ENCODE measurements around the gene ANO9. TPM values are rescaled to one million over a fixed set of nuclear protein-coding genes. Genes with fewer than 3 reads are reported as not detected.
"Not testable (repeated sequence)": the region's sequence is repeated elsewhere in the genome, so short reads cannot be mapped to it uniquely, and the experiment has no call there.

The ANO9 gene
- total and polyA plus RNA-seq, 8 donors = 5.7 to 208 (median 31.6) TPM

DNA sequence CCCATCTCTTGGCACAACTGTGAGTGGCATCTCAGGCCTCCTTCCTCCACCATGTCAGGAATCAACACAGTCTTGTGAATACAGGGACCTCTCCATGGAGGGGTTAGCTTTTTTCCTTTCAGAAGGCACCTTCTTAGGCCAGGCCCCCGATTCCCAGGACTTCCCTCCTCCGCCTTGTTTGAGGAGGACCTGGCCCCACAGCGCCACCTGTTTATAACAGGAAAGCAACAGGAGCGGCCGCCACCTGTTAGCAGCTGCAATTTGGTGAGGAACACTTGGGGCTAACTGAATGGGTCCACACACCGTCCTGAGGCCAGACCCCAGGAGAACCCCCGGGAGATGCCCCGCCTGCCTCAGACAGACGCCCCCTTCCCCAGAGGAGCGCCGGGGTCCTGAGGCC is 51.6 kb downstream of the ANO9 start:
- Histone ChIP-seq H3K36me3 (no peaks in the 10 kb centered on the region), H3K9me3 (peaks cover 0 to 20% (median 12%) of the 10 kb centered on the region in 4 donors), H3K4me3 (no peak overlapping the region), H3K4me1 (peaks cover 9 to 18% (median 14%) of the 10 kb centered on the region in 4 donors), H3K27me3 (peaks cover 0 to 31% (median 0%) of the 10 kb centered on the region in 3 donors), H3K27ac (no peak overlapping the region)
- 39 to 51% (median 46%) methylated on average over 5 to 9 of the region's 11 CpGs for WGBS, 5 donors
- DNase-seq = peak; percentile 61 to 64
- intact Hi-C loops (cut with DNase I; ENCODE audit: low total_unique reads) = no loop called here
- no peak for TF ChIP-seq POLR2AphosphoS5 (IDR thresholded peaks at IDR 0.05)
- no peak for TF ChIP-seq POLR2A (IDR thresholded peaks at IDR 0.05)
- TF ChIP-seq, protein P1, sequence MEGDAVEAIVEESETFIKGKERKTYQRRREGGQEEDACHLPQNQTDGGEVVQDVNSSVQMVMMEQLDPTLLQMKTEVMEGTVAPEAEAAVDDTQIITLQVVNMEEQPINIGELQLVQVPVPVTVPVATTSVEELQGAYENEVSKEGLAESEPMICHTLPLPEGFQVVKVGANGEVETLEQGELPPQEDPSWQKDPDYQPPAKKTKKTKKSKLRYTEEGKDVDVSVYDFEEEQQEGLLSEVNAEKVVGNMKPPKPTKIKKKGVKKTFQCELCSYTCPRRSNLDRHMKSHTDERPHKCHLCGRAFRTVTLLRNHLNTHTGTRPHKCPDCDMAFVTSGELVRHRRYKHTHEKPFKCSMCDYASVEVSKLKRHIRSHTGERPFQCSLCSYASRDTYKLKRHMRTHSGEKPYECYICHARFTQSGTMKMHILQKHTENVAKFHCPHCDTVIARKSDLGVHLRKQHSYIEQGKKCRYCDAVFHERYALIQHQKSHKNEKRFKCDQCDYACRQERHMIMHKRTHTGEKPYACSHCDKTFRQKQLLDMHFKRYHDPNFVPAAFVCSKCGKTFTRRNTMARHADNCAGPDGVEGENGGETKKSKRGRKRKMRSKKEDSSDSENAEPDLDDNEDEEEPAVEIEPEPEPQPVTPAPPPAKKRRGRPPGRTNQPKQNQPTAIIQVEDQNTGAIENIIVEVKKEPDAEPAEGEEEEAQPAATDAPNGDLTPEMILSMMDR (IDR thresholded peaks at IDR 0.05) = no peak
- TF ChIP-seq EP300 (IDR thresholded peaks at IDR 0.05) = no peak

DNA sequence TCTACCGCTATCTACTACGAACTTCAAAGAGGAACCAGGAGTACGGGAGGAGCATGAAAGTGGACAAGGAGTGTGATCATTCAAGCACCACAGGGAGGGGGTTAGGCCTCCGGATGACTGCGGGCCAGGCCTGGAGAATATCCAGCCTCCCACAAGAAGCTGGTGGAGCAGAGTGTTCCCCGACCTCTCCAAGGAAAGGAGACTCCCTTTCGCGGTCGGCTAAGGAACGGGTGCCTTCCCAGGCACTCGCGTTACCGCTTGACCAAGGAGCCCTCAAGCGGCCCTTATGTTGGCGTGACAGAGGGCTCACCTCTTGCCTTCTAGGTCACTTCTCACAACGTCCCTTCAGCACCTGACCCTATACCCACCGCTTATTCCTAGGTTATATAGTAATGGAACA is 52.4 kb downstream of the ANO9 start:
- H3K36me3 ChIP-seq; intact Hi-C loops (cut with DNase I; ENCODE audit: low total_unique reads); H3K27ac ChIP-seq; DNase-seq; H3K4me3 ChIP-seq: not testable (repeated sequence)
- Histone ChIP-seq H3K9me3 (peaks cover 0 to 20% (median 12%) of the 10 kb centered on the region in 4 donors), H3K4me1 (peaks cover 9 to 14% (median 13%) of the 10 kb centered on the region in 4 donors), H3K27me3 (peaks cover 0 to 34% (median 0%) of the 10 kb centered on the region in 3 donors)
- 67 to 83% (median 75%) methylated on average over 6 to 17 of the region's 17 CpGs for WGBS, 5 donors

DNA sequence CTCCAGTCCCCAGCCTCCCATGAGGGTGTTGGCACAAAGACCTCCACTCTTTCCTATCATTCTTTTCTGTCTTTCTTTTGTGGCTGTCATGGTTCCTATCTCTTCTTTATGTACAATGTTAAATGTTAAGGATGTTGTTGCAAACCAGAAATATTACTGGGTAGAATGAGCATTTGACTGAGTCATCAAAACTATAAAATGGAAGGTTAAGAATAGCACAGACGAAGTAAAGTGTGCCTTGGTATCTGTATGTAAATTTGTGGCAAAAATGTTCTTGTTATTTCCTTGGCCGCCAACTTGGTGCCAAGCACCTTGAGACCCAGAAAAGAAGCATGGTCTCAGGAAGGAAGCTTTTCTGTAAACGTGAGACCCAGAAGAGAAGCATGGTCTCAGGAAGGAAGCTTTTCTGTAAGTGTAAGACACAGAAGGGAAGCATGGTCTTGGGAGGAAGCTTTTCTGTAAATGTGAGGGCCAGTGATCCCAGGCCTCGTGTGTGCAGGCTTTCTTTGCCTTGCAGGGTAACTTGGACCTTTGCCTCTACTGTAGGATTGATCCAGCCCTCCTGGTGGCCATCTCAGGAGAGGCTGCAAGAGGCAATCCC is 54.5 kb downstream of the ANO9 start:
- peaks cover 0 to 22% (median 3%) of the 10 kb centered on the region in 3 donors for H3K27me3 ChIP-seq
- 54 to 76% (median 60%) methylated on average over 4 of the region's 4 CpGs for WGBS, 5 donors
- no peaks in the 10 kb centered on the region for H3K36me3 ChIP-seq
- peaks cover 0 to 4% (median 1%) of the 10 kb centered on the region in 4 donors for H3K4me1 ChIP-seq
- H3K9me3 ChIP-seq = peaks cover 0 to 20% (median 12%) of the 10 kb centered on the region in 4 donors
- intact Hi-C loops (cut with DNase I; ENCODE audit: low total_unique reads) = no loop called here
- H3K27ac ChIP-seq = no peak overlapping the region
- no peak for DNase-seq
- H3K4me3 ChIP-seq = no peak overlapping the region
- TF ChIP-seq POLR2AphosphoS5 (IDR thresholded peaks at IDR 0.05) (no peak), POLR2A (IDR thresholded peaks at IDR 0.05) (no peak), EP300 (IDR thresholded peaks at IDR 0.05) (no peak)
- TF ChIP-seq, protein P1 (IDR thresholded peaks at IDR 0.05) = no peak

DNA sequence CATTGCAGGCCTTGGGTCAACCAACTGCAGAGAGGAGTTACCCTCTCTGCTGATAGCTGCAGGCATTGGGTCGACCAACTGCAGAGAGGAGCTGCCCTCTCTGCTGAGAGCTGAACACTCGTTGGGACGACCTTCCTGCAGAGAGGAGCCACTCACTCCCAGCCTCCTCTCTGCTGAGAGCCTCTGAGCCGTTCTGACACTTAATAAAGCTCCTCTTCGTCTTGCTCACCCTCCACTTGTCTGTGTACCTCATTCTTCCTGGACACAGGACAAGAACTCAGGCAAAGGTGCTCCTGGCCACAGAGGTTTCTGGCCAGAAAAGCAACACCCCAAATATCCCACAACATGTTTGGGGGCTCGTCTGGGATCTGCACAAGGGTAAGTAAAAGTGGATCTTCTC is 55.3 kb downstream of the ANO9 start:
- WGBS, 5 donors = 83 to 93% (median 92%) methylated on average over 6 of the region's 6 CpGs
- intact Hi-C loops (cut with DNase I; ENCODE audit: low total_unique reads) = no loop called here
- Histone ChIP-seq H3K4me1 (peaks cover 0 to 4% (median 1%) of the 10 kb centered on the region in 4 donors), H3K4me3 (no peak overlapping the region), H3K36me3 (no peaks in the 10 kb centered on the region), H3K27me3 (peaks cover 0 to 14% (median 3%) of the 10 kb centered on the region in 3 donors), H3K9me3 (peaks cover 0 to 20% (median 12%) of the 10 kb centered on the region in 4 donors), H3K27ac (no peak overlapping the region)
- no peak for DNase-seq
- TF ChIP-seq EP300 (IDR thresholded peaks at IDR 0.05) (no peak), POLR2AphosphoS5 (IDR thresholded peaks at IDR 0.05) (no peak), POLR2A (IDR thresholded peaks at IDR 0.05) (no peak)
- TF ChIP-seq, protein P1 (IDR thresholded peaks at IDR 0.05) = no peak

Data from stomach (tissue), 9 donors.